Sciatic nerve (tissue), 2 donors: ENCODE data around the gene MRPS12. TPM values are rescaled to one million over a fixed set of nuclear protein-coding genes. Genes with fewer than 3 reads are reported as not detected.

Experiments
- ATAC-seq: fragments of 200-7000 bp; cut with Tn5 transposase; one replicate; pipeline ENCODE4 v1.9.1; 2020; ENCODE audit warnings: mild to moderate bottlenecking, moderate library complexity
- DNase-seq: peaks from one replicate; pipeline ENCODE4 v3.0.0-alpha.2; 2020; ENCODE audit warnings: low spot score
- intact Hi-C: fragments of 100-400 bp; cut with DNase I; formaldehyde crosslinking; loops from one replicate; pipeline ENCODE4 v1.14.2; 2022
- total RNA-seq: library from RNA; stranded (reverse); fragmentation: NEBNext Ultra II Directional; extraction: Animal tissue kit (Norgen Biotek cat#: 25700); gene quantifications from one replicate; pipeline ENCODE4 v1.2.1, GENCODE V29; 2021
- donor health status: DM: no; HTN: no; CAD: no.
- donor health status: DM: no; HTN: no; CAD: no.

MRPS12 gene
- total RNA-seq, 1 donor from 2014 or later: 12.1 TPM

GRCh38 chr19:38907670-38908069 is 23.1 kb upstream of the MRPS12 start:
- ATAC-seq: no peak
- intact Hi-C loops: no loop called here
- DNase-seq: no peak

DNA sequence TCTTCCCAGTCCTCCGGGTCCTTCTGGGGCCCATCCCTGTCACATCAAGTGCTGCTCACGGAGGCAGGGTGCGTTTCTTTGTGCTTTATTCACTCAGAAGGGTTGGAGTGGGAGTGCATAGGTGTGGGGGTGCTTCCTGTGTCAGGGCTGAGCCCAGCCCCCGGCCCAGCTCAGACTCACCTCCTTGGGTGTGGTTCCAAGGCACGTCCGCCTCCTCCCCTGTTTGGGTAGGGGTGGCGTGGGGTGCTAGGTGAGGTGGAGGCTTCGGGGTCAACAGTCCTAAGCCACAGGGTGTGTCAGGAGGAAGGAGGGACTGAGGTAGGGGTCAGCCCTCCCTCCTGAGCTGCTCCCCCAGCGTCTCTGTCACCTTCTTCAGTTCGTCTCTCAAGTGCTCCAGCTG is 21.8 kb upstream of the MRPS12 start:
- ATAC-seq: no peak
- intact Hi-C loops: no loop called here
- no peak for DNase-seq

- intact Hi-C loops: no loop called here
- no peak for DNase-seq
- no peak for ATAC-seq
These were observed 20.3 kb upstream of the MRPS12 start for GRCh38 chr19:38910488-38910887.

GRCh38 chr19:38911388-38912001 is 19.2 kb upstream of the MRPS12 start:
- DNase-seq (no peak), ATAC-seq (no peak)
- intact Hi-C loops: no loop called here

- intact Hi-C loops: no loop called here
- no peak for ATAC-seq
- no peak for DNase-seq
These were observed 17.9 kb upstream of the MRPS12 start for GRCh38 chr19:38912600-38913514.

GRCh38 chr19:38913958-38914357 is 16.8 kb upstream of the MRPS12 start:
- no peak for DNase-seq
- intact Hi-C loops: no loop called here

GRCh38 chr19:38915329-38916321 is 15.1 kb upstream of the MRPS12 start:
- intact Hi-C loops: no loop called here
- ATAC-seq (no peak), DNase-seq (no peak)

More at GRCh38 chr19:38913958-38914357, 16.8 kb upstream of the MRPS12 start:
- no peak for ATAC-seq

- ATAC-seq: no peak
- DNase-seq: no peak
- intact Hi-C loops: no loop called here
These were observed 13.2 kb upstream of the MRPS12 start for GRCh38 chr19:38917516-38917915.

DNA sequence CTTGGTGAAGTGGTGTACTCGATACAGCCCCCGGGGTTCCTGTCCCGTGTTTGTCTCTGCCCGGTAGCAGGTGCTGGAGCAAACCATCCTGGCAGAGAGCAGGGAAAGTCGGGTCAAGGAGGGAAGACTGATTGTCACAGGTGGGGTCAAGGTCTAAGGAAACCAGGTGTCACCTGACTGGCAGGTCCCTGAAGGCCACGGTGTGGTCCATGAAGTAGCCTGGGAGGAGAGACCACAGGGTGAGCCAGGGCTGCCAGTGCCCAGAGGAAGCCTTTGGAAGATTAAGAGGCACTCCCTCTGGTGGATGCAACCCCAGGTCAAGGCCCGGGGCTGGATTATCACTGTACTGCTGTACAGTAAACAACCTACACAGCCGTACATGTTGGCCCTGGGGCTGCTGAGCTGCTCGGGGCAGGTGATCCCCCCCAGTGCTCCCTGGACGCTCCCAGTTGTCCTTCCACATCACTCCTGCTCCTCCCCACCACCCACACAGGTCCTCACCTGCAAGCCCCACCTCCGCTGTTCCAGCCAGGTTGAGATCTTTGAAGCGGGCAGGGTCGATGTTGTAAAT is 12.7 kb upstream of the MRPS12 start:
- intact Hi-C loops: no loop called here
- DNase-seq: no peak
- no peak for ATAC-seq

- no peak for DNase-seq
- intact Hi-C loops: no loop called here
- ATAC-seq: no peak
These were observed 12.2 kb upstream of the MRPS12 start for GRCh38 chr19:38918526-38918925.

GRCh38 chr19:38919837-38920601 is 10.7 kb upstream of the MRPS12 start:
- intact Hi-C loops: loop anchor here (10.0 kb wide), 1 partner anchor 405 kb away; no protein-coding TSS in a partner anchor
- DNase-seq (no peak), ATAC-seq (no peak)

DNA sequence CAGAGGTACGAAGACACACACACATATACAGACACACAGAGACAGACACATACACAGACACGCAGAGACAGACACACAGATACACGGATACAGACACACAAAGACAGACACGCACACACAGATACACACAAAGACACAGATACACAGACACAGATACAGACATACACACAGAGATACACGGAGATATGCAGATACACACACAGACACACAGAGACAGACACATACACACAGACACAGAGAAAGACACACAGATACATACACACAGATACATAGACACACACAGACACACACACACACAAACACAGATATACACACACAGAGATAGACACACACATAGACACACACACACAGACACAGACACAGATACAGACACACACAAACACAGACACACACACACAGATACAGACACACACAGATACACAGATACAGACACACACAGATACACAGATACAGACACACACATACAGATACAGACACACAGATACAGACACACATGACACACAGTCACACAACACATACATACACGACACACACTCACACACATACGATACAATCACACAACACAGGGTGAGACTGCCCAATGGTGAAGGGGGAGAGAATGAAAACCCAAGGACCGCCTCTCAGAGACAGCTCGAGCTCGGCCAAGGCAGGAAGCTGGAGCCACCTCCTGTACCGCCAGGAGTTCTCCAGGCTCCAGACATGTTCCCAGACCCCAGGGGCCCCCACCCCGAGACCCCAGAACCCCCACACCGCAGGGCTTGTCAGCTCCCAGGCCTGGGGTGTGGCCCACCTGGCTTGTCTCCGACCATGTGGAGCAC is 9.9 kb upstream of the MRPS12 start:
- intact Hi-C loops: loop anchor here (10.0 kb wide), 1 partner anchor 406 kb away; no protein-coding TSS in a partner anchor
- DNase-seq: no peak
- ATAC-seq: no peak

DNA sequence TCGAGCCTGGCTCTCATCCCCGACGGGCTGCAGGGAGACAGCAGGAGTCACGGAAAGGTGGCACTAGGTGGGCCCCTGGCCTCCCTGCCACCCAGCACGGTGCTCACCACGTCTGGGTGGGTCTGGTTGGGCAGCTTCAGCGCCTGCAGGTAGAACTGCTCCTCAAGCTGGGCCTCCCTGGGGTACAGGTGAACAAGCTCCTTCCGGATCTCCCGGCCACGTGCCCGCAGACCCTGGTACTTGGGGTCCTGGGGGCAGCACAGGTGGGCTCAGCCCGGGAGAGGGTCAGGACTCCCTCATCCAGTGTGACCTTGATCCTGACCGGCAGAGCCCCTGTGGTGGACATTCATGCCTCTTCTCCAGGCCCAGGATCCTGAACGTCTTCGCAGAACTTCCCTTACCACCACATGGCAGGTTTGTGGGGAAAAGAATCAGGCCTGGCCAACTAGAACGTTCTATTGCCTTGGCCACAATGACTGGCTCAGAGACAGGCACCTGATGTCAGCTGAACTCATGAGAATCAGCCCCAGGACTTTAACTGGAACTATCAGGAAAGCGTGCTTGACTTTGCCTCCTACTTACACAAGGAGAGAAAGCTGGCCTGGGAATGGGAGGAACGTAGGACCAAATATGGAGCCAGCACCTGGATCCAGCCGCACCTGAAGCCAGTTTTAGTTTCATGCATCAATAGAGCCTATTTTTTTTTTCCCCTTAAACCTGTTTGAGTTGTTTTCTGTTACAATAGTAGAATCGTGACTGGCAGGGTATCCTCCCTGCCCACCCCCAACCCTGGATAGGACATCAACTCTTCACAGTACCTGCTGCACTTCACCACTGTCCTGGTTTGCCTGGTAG is 9.1 kb upstream of the MRPS12 start:
- DNase-seq (no peak), ATAC-seq (no peak)
- intact Hi-C loops: loop anchor here (10.0 kb wide), 1 partner anchor 407 kb away; no protein-coding TSS in a partner anchor

GRCh38 chr19:38922482-38922881 is 8.3 kb upstream of the MRPS12 start:
- DNase-seq: no peak
- ATAC-seq: no peak
- intact Hi-C loops: loop anchor here (10.0 kb wide), 1 partner anchor 408 kb away; no protein-coding TSS in a partner anchor

GRCh38 chr19:38924388-38924787 is 6.4 kb upstream of the MRPS12 start:
- DNase-seq: no peak
- no peak for ATAC-seq
- intact Hi-C loops: loop anchor here (10.0 kb wide), 1 partner anchor 410 kb away; no protein-coding TSS in a partner anchor

- DNase-seq (no peak), ATAC-seq (no peak)
- intact Hi-C loops: loop anchor here (10.0 kb wide), 1 partner anchor 414 kb away; no protein-coding TSS in a partner anchor
These were observed 2.2 kb upstream of the MRPS12 start for GRCh38 chr19:38928391-38929001.
